Measurements from ENCODE around the gene CACNG4.

DNA sequence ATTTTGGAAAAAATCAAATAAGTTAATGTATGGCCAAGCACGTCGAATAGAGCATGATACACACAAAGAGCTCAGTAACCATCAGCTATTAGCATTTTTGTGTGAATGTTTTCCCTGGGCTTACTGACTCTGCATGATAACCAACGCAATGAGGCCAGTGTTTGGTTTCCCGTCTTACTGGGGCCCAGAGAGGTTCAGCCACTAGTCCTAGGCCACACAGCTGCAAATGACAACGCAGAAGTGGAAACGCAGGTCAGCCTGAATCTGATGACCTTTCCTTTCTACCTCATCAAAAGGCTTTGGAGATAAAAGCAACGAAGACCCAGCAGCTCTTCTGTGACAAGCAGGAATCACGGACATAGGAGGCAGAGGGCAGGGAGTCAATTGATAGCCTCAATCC lies 7.2 kb upstream of the CACNG4 start:
- TF ChIP-seq, protein P1, sequence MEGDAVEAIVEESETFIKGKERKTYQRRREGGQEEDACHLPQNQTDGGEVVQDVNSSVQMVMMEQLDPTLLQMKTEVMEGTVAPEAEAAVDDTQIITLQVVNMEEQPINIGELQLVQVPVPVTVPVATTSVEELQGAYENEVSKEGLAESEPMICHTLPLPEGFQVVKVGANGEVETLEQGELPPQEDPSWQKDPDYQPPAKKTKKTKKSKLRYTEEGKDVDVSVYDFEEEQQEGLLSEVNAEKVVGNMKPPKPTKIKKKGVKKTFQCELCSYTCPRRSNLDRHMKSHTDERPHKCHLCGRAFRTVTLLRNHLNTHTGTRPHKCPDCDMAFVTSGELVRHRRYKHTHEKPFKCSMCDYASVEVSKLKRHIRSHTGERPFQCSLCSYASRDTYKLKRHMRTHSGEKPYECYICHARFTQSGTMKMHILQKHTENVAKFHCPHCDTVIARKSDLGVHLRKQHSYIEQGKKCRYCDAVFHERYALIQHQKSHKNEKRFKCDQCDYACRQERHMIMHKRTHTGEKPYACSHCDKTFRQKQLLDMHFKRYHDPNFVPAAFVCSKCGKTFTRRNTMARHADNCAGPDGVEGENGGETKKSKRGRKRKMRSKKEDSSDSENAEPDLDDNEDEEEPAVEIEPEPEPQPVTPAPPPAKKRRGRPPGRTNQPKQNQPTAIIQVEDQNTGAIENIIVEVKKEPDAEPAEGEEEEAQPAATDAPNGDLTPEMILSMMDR (IDR thresholded peaks at IDR 0.05 in 8 of 11, conservative IDR thresholded peaks at IDR 0.05 in 3 of 11): no peak
- TF ChIP-seq POLR2A (IDR thresholded peaks at IDR 0.05): no peak

All from spleen (tissue), 7 donors.